Psoas muscle (tissue), 8 donors: Measurements from ENCODE around the gene OR5K4. TPM values are rescaled to one million over a fixed set of nuclear protein-coding genes. Genes with fewer than 3 reads are reported as not detected.

ENCODE experiments used
- ATAC-seq, 4 donors: fragments of 200-7000 bp; cut with Tn5 transposase; one replicate each; pipeline ENCODE4 v1.9.1; 2020; ENCODE audit warnings: moderate library complexity in 3 of 4, mild to moderate bottlenecking in 2 of 4
- DNase-seq, 2 donors: peaks; one replicate each; pipeline ENCODE4 v3.0.0-alpha.2; 2020
- H3K27ac ChIP-seq: fragments of 200-600 bp; one replicate; pipeline ENCODE4 v1.8.0; 2022
- H3K27me3 ChIP-seq, 3 donors: fragments of 200-600 bp in 1 of 3; one replicate each; pipeline versions ENCODE4 v1.6.1 to v1.8.0; 2013 to 2022; ENCODE audit warnings: low read length in 2 of 3, mild to moderate bottlenecking in 2 of 3, moderate library complexity in 1 of 3; ENCODE audit not compliant: insufficient read depth in 3 of 3
- H3K36me3 ChIP-seq, 2 donors: fragments of 200-600 bp in 1 of 2; one replicate each; pipeline versions ENCODE4 v1.6.1 to v1.8.0; 2013 to 2022; ENCODE audit warnings: low read depth in 1 of 2, mild to moderate bottlenecking in 1 of 2, moderate library complexity in 1 of 2; ENCODE audit not compliant: insufficient read depth in 1 of 2
- H3K4me1 ChIP-seq: fragments of 200-600 bp; one replicate; pipeline ENCODE4 v1.8.0; 2022
- H3K4me3 ChIP-seq: fragments of 200-600 bp; one replicate; pipeline ENCODE4 v1.8.0; 2022; ENCODE audit warnings: mild to moderate bottlenecking
- H3K9me3 ChIP-seq: fragments of 200-600 bp; one replicate; pipeline ENCODE4 v1.8.0; 2022
- CTCF ChIP-seq: fragments of 200-600 bp; IDR thresholded peaks from one replicate; pipeline ENCODE4 v1.8.0; 2022; ENCODE audit warnings: antibody characterized with exemption
- WGBS, 3 donors: extraction: QIAGEN DNeasy Blood & Tissue Kit; methylation state at CpG; one replicate each; pipeline versions ENCODE4 v1.1.6 to v1.1.7; 2013; 5-methylcytosine and 5-hydroxymethylcytosine counted together
- intact Hi-C, 2 donors: fragments of 100-400 bp; cut with DNase I; formaldehyde crosslinking; loops; one replicate each; pipeline versions ENCODE4 v1.11.0 to v1.14.2; 2022
- polyA plus RNA-seq, 3 donors: library from polyadenylated mRNA; stranded (reverse); fragments of 200-250 nt; gene quantifications; one replicate each; pipeline ENCODE4 v1.2.3, GENCODE V29; 2013
- total RNA-seq, 4 donors: library from RNA; stranded (reverse); fragmentation: NEBNext Ultra II Directional in 2 of 4; extraction: Animal tissue kit (Norgen Biotek cat#: 25700) in 2 of 4; gene quantifications; one replicate each; pipeline versions ENCODE4 v1.2.1 to v1.2.4, GENCODE V29; 2021 to 2023
- donor health status: healthy with polysubstance abuse.
- donor health status: DM: no; HTN: no; CAD: no; lungs with moderate emphysema.
- donor health status: Bipolar disorder and iron deficiency.
- donor health status: healthy.
- donor health status: DM: yes; HTN: yes; CAD: no.
- donor health status: DM: no; HTN: no; CAD: no.
- donor health status: DM: no; HTN: no; CAD: no.
- donor health status: DM: yes; HTN: yes; CAD: no.

Gene OR5K4
- total and polyA plus RNA-seq, 7 donors = not detected

- no peak for ATAC-seq
- H3K4me1 ChIP-seq = no peaks in the 10 kb centered on the region
Measured at GRCh38 chr3:98326105-98326893, 27.4 kb upstream of the OR5K4 start.

GRCh38 chr3:98326945-98327344 lies 26.7 kb upstream of the OR5K4 start:
- intact Hi-C loops = no loop called here
- H3K36me3 ChIP-seq = no peaks in the 10 kb centered on the region
- TF ChIP-seq CTCF = no peak
- H3K27ac ChIP-seq = no peak overlapping the region
- no peaks in the 10 kb centered on the region for H3K9me3 ChIP-seq
- no peak overlapping the region for H3K4me3 ChIP-seq
- no peaks in the 10 kb centered on the region for H3K4me1 ChIP-seq
- no peaks in the 10 kb centered on the region for H3K27me3 ChIP-seq
- DNase-seq (no peak), ATAC-seq (no peak)

More at GRCh38 chr3:98326105-98326893, 27.4 kb upstream of the OR5K4 start:
- intact Hi-C loops = no loop called here
- Histone ChIP-seq H3K4me3 (no peak overlapping the region), H3K9me3 (no peaks in the 10 kb centered on the region), H3K27ac (no peak overlapping the region), H3K36me3 (no peaks in the 10 kb centered on the region), H3K27me3 (no peaks in the 10 kb centered on the region)
- TF ChIP-seq CTCF = no peak
- no peak for DNase-seq
- WGBS, 3 donors = 40 to 47% (median 40%) methylated on average over 2 of the region's 2 CpGs

GRCh38 chr3:98328933-98329332 lies 24.7 kb upstream of the OR5K4 start:
- Histone ChIP-seq H3K4me1 (no peaks in the 10 kb centered on the region), H3K27ac (no peak overlapping the region), H3K27me3 (peaks cover 0 to under 1% (median 0%) of the 10 kb centered on the region in 3 donors), H3K9me3 (no peaks in the 10 kb centered on the region), H3K4me3 (no peak overlapping the region), H3K36me3 (no peaks in the 10 kb centered on the region)
- TF ChIP-seq CTCF = no peak
- intact Hi-C loops = loop anchor here (2.0 kb wide), 2 partner anchors 290 to 298 kb away; no protein-coding TSS in a partner anchor
- DNase-seq (peak in 1 of 2 donors; percentile 43), ATAC-seq (no peak)
- WGBS, 3 donors = 72 to 77% (median 74%) methylated on average over 5 of the region's 5 CpGs

- Histone ChIP-seq H3K36me3 (no peaks in the 10 kb centered on the region), H3K9me3 (no peaks in the 10 kb centered on the region), H3K4me3 (no peak overlapping the region), H3K4me1 (no peaks in the 10 kb centered on the region), H3K27me3 (peaks cover 0 to 3% (median 0%) of the 10 kb centered on the region in 3 donors), H3K27ac (no peak overlapping the region)
- TF ChIP-seq CTCF = peak; percentile 47
- 6 to 9% (median 8%) methylated on average over 6 of the region's 6 CpGs for WGBS, 3 donors
- DNase-seq = peak; percentile 18 to 24
- intact Hi-C loops = loop anchor here (2.0 kb wide), 2 partner anchors 291 to 299 kb away; no protein-coding TSS in a partner anchor
- ATAC-seq = peak in 2 of 4 donors; percentile 33 to 52
Measured at GRCh38 chr3:98329392-98330124, 24.1 kb upstream of the OR5K4 start.
